NCI-H187 treated with DMSO at 0.1 percent for 48 hours (cell line): ENCODE measurements around the gene DNMT3B.
A peak's percentile ranks its signal among the peaks of the same experiment; 100 is the strongest.
"Not testable (repeated sequence)": the region's sequence is repeated elsewhere in the genome, so short reads cannot be mapped to it uniquely, and the experiment has no call there.

Experiments used
- DNase-seq: peaks from one replicate; lab custom pipeline; 2025; lab: John Stamatoyannopoulos, UW

The DNMT3B gene

GRCh38 chr20:32792316-32792715 lies 30.1 kb downstream of the DNMT3B start:
- DNase-seq, result no peak

- no peak for DNase-seq
Measured at GRCh38 chr20:32792731-32793458, 30.7 kb downstream of the DNMT3B start.

- DNase-seq, result no peak
Measured at GRCh38 chr20:32796383-32796948, 34.3 kb downstream of the DNMT3B start.

GRCh38 chr20:32796981-32797451 lies 34.8 kb downstream of the DNMT3B start:
- DNase-seq, result no peak

GRCh38 chr20:32797571-32797970 lies 35.4 kb downstream of the DNMT3B start:
- DNase-seq, result not testable (repeated sequence)

- no peak for DNase-seq
Measured at GRCh38 chr20:32798046-32798981, 36.1 kb downstream of the DNMT3B start.

GRCh38 chr20:32803092-32803491 lies 40.9 kb downstream of the DNMT3B start:
- no peak for DNase-seq

GRCh38 chr20:32804022-32804715 lies 42.0 kb downstream of the DNMT3B start:
- no peak for DNase-seq

- DNase-seq, result no peak
Measured at GRCh38 chr20:32804817-32805216, 42.6 kb downstream of the DNMT3B start.

- DNase-seq, result no peak
Measured at GRCh38 chr20:32805721-32806120, 43.5 kb downstream of the DNMT3B start.

- no peak for DNase-seq
Measured at GRCh38 chr20:32806356-32806755, 44.2 kb downstream of the DNMT3B start.

GRCh38 chr20:32807706-32808105 lies 45.5 kb downstream of the DNMT3B start:
- peak; percentile 4 for DNase-seq

- DNase-seq, result no peak
Measured at GRCh38 chr20:32808438-32808837, 46.3 kb downstream of the DNMT3B start.

- DNase-seq, result no peak
Measured at GRCh38 chr20:32809907-32810306, 47.7 kb downstream of the DNMT3B start.

GRCh38 chr20:32810941-32811340 lies 48.8 kb downstream of the DNMT3B start:
- DNase-seq, result no peak

- no peak for DNase-seq
Measured at GRCh38 chr20:32811886-32812285, 49.7 kb downstream of the DNMT3B start.

GRCh38 chr20:32819992-32820697 lies 58.0 kb downstream of the DNMT3B start:
- DNase-seq, result no peak

GRCh38 chr20:32820698-32821377 lies 58.7 kb downstream of the DNMT3B start:
- DNase-seq, result no peak

- no peak for DNase-seq
Measured at GRCh38 chr20:32822225-32822624, 60.0 kb downstream of the DNMT3B start.

- no peak for DNase-seq
Measured at GRCh38 chr20:32823078-32823477, 60.9 kb downstream of the DNMT3B start.
